GM10266 (cell line): ENCODE results near the gene NOC2L.

Experiments
- DNase-seq: peaks from one replicate; pipeline ENCODE4 v3.0.0; 2012; ENCODE audit errors: extremely low spot score
- TF ChIP-seq, protein P1 (sequence below): IDR thresholded peaks from 2 replicates; pipeline ENCODE4 v1.5.1; 2012; ENCODE audit warnings: mild to moderate bottlenecking, low read depth; ENCODE audit not compliant: control insufficient read depth, insufficient read depth; ENCODE audit errors: missing control alignments

The NOC2L gene

DNA sequence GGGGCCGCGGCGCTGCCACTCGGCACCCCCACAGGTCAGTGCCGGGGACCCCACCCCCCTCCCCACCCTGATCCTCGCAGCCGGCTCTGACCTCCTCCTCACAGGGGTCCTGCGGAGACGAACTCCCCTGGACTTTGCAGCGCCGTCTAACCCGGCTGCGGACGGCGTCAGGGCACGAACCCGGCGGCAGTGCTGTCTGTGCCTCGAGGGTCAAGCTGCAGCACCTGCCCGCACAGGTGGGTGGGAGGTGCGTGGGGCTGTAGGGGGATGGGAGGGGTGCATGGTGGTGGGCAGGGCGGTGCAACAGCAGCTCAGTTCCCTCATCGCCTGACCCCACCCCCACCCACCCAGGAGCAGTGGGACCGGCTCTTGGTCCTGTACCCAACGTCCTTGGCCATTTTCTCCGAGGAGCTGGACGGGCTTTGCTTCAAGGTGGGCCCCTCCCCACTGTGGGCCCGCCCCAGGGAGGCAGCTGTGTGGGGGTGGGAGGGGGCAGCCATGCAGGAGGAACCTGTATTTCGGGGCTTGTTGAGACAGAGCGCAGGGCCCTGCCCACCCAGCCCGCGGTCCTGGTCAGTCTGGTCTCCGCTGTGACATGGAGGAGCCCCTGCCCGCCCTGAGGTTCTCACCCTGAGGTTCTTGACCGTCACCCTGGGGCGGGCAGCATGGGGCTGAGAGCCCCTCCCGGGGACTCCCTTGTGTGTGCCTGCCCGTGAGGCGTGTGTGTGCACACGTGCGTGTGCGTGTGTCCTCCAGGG lies 12.1 kb upstream of the NOC2L start:
- TF ChIP-seq, protein P1, sequence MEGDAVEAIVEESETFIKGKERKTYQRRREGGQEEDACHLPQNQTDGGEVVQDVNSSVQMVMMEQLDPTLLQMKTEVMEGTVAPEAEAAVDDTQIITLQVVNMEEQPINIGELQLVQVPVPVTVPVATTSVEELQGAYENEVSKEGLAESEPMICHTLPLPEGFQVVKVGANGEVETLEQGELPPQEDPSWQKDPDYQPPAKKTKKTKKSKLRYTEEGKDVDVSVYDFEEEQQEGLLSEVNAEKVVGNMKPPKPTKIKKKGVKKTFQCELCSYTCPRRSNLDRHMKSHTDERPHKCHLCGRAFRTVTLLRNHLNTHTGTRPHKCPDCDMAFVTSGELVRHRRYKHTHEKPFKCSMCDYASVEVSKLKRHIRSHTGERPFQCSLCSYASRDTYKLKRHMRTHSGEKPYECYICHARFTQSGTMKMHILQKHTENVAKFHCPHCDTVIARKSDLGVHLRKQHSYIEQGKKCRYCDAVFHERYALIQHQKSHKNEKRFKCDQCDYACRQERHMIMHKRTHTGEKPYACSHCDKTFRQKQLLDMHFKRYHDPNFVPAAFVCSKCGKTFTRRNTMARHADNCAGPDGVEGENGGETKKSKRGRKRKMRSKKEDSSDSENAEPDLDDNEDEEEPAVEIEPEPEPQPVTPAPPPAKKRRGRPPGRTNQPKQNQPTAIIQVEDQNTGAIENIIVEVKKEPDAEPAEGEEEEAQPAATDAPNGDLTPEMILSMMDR: no peak
- DNase-seq: no peak

DNA sequence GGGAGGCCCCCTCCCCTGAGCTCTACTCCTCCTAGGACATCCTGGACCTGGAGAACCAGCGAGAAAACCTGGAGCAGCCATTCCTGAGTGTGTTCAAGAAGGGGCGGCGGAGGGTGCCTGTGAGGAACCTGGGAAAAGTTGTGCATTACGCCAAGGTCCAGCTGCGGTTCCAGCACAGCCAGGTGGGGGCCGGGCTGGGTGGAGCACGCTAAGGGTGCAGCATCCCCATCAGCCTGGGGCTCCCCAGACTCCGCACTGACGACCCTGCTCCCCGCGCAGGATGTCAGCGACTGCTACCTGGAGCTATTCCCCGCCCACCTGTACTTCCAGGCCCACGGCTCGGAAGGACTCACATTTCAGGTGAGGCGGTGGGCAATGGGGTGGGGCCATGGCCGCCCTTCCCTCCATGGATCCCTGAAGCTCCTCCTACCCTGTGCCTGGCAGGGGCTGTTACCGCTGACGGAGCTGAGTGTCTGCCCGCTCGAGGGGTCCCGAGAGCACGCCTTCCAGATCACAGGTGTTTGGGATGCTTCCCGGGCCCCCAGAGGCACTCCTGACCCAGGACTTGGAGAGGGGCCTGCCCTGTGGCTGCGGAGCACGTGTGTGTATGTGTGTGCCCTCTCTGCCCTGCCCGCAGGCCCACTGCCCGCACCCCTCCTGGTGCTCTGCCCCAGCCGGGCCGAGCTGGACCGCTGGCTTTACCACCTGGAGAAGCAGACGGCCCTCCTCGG lies 11.4 kb upstream of the NOC2L start:
- no peak for DNase-seq
- TF ChIP-seq, protein P1: no peak

DNA sequence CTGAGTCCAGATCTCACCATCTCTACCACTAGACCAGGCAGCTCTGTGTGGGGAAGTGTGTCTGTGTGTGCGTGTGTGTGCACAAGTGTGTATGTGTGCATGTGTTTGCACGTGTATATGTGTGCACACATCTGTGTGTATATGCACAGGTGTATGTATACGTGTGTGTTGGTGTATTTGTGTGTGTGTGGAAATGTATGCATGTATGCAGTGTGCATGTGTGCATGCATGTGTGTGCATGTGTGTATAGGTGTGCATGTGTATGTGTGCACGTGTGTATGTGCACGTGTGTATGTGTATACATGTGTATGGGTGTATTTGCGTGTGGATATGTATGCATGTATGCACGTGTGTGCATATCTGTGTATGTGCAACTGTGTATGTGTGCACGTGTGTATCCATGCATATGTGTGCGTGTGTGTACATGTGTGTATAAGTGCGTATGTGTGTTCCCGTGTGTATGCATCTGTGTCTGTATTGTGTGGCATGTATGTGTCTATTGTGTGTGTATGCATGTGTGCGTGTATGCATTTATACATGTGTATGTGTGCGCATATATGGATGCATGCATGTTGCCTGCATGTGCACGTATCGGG lies 10.3 kb upstream of the NOC2L start:
- TF ChIP-seq, protein P1: no peak
- DNase-seq: no peak

DNA sequence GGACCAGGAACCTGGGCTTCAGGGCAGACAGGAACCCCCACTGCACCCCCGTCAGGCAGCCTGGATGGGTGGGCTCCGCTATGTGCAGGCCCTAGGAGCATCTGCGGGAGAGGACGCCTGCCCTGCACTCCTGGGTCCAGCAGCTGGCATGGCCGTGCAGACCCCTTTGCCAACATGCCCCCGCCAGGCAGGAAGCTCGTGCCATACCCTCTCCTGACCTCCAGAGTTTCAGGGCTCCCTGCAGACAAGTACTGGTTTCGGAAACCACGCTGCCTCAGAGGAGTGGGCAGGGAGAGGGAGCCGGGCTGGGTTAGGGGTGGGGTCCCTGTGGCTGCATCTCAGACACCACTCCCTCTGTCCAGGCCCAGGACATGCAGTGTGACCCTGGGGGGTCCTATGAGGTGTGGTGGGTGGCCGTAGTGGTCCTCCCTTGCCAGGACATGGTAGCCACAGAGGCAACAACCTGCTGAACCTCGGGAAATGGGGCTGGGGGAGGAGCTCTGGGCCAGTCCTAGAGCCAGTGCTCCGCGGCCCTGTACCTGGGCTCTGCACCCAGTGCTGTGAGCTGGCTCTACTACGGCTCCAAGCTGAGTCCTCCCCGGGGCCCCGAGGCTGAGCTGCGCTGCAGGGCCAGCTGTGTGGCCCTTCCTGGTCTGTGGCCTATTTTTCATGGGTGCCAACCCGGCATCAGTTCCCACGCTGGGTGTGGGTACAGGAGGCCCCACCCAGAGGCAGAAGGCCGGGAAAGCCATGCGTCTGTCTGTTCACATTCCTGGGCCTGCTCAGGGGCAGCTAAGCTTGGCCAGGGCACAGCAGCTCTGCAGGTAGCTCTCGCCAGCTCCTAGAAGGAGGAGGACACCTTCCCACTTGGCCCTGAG lies 8.6 kb upstream of the NOC2L start:
- TF ChIP-seq, protein P1: no peak
- DNase-seq: no peak

DNA sequence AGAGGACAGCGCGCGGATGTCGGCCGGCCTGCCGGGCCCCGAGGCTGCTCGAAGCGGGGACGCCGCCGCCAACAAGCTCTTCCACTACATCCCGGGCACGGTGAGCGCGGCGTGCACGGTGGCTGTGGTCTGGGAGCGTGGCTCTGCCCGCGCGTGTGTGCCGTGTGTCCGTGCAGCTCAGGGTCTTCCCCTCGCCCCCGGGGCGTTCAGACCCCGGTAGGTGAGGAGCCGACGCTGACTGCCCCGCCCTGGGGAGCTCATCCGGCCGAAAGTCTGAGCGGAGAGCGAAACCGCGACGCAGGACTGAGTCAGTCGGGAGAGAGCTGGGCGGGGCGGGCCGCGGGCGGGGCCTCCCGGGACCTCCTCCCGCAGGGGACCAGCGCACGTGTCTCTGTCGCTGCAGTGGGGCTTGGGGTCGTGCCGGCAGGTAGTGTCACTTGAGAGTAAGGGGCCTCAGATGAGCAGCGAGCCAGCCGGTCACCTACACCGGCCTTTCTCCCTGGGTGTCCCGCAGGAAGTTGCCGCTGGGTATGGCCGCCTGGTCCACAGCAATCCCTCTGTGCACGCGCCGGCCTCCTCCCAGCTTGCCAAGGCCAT lies 7.7 kb upstream of the NOC2L start:
- peak; percentile 93 for DNase-seq
- TF ChIP-seq, protein P1: no peak

DNA sequence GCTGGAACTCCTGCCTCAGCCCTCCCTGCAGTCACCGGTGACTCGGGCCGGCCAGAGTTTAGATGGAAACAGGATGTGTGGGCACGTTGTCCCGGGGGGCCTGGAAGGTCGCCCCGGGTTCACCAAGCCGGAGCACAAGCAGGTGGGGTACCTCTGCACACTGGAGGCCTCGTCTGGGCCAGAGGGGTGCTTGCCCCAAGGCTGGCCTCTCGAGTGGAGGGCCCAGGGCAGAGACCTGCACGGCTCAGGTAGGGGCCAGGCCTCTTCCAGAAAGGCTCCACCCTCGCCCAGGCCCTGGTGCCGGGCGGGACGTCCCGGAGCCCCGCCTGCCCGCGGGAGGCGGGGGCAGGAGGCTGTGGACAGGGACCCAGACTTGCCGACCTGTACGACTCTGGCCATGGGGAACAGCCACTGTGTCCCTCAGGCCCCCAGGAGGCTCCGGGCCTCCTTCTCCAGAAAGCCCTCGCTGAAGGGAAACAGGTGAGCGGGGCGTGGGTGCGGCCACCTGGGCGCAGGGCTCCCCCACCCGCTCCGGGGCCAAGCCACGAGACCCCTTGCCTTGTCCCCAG lies 7.2 kb upstream of the NOC2L start, which contains the start of gene PLEKHN1:
TSS of gene PLEKHN1 (plus strand) at position 348 of the 569 bp plus-strand sequence. CDS start at position 398, 50 bp downstream.
- DNase-seq: peak; percentile 78
- TF ChIP-seq, protein P1: no peak
